Astrocyte of the spinal cord (primary cell): ENCODE results near the gene BAIAP3.

ENCODE experiments used
- DNase-seq: peaks from one replicate; pipeline ENCODE4 v3.0.0; 2011; ENCODE audit warnings: low read depth, low spot score
- H3K4me3 ChIP-seq: 2 replicates; pipeline ENCODE4 v1.5.1; 2011; ENCODE audit warnings: low read depth, mild to moderate bottlenecking, low read length, moderate library complexity
- in situ Hi-C: cut with HindIII; loops from 2 replicates; pipeline ENCODE4 v1.10.0; 2017; ENCODE audit warnings: low sequenced_read_pairs
- TF ChIP-seq, protein P1 (sequence below): IDR thresholded peaks from 2 replicates; pipeline ENCODE4 v1.5.1; 2012; ENCODE audit warnings: low read depth, mild to moderate bottlenecking, low read length, inconsistent platforms

Gene BAIAP3

GRCh38 chr16:1348441-1348840 lies 15.0 kb downstream of the BAIAP3 start:
- no peak overlapping the region for H3K4me3 ChIP-seq
- TF ChIP-seq, protein P1, sequence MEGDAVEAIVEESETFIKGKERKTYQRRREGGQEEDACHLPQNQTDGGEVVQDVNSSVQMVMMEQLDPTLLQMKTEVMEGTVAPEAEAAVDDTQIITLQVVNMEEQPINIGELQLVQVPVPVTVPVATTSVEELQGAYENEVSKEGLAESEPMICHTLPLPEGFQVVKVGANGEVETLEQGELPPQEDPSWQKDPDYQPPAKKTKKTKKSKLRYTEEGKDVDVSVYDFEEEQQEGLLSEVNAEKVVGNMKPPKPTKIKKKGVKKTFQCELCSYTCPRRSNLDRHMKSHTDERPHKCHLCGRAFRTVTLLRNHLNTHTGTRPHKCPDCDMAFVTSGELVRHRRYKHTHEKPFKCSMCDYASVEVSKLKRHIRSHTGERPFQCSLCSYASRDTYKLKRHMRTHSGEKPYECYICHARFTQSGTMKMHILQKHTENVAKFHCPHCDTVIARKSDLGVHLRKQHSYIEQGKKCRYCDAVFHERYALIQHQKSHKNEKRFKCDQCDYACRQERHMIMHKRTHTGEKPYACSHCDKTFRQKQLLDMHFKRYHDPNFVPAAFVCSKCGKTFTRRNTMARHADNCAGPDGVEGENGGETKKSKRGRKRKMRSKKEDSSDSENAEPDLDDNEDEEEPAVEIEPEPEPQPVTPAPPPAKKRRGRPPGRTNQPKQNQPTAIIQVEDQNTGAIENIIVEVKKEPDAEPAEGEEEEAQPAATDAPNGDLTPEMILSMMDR, result no peak
- DNase-seq, result no peak
- in situ Hi-C loops, result no loop called here

GRCh38 chr16:1348926-1349325 lies 15.5 kb downstream of the BAIAP3 start:
- in situ Hi-C loops, result no loop called here
- no peak overlapping the region for H3K4me3 ChIP-seq
- TF ChIP-seq, protein P1, result no peak
- DNase-seq, result no peak

GRCh38 chr16:1349351-1349750 lies 15.9 kb downstream of the BAIAP3 start:
- DNase-seq, result no peak
- in situ Hi-C loops, result no loop called here
- H3K4me3 ChIP-seq, result no peak overlapping the region
- TF ChIP-seq, protein P1, result no peak

- TF ChIP-seq, protein P1, result no peak
- DNase-seq, result no peak
- H3K4me3 ChIP-seq, result no peak overlapping the region
- in situ Hi-C loops, result no loop called here
Observed at GRCh38 chr16:1349951-1350350, 16.5 kb downstream of the BAIAP3 start.

GRCh38 chr16:1350691-1351090 lies 17.2 kb downstream of the BAIAP3 start:
- peak overlapping the region; percentile 81 for H3K4me3 ChIP-seq
- in situ Hi-C loops, result no loop called here
- TF ChIP-seq, protein P1, result no peak
- DNase-seq, result no peak

DNA sequence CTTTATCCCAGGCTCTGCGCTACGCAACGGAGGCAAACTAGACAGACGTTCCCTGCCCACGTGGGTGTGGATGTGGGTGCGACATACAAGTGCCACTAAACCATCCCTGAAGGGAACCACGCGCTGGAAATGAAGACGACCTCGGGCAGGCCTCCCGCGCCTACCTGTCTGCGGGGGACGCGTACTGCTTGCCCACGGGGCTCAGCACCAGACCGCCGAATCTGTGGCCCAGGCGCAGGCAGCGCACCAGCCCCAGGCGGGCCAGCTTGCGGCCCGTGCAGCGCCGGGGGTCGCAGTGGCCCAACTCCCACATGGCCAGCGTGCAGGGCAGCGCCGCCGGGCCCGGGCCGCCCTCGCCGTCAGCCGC lies 17.8 kb downstream of the BAIAP3 start:
- TF ChIP-seq, protein P1, result no peak
- no peak for DNase-seq
- in situ Hi-C loops, result no loop called here
- peak overlapping the region; percentile 81 for H3K4me3 ChIP-seq
